DOHH2 (cell line): ENCODE measurements around the gene PRPF8.

Experiments
- H3F3A ChIP-seq: fragments of 200-600 bp; sonication (generic), shearing (Covaris generic); 2 replicates; pipeline ENCODE4 v1.6.0; 2016; ENCODE audit warnings: antibody characterized with exemption, mild to moderate bottlenecking; ENCODE audit not compliant: control insufficient read depth, insufficient read depth
- H3K27ac ChIP-seq: fragments of 200-600 bp; sonication (generic); 2 replicates; pipeline ENCODE4 v1.5.1; 2014; ENCODE audit warnings: low read depth, mild to moderate bottlenecking, low read length, moderate library complexity
- H3K27me3 ChIP-seq: fragments of 200-600 bp; sonication (generic); 2 replicates; pipeline ENCODE4 v1.6.1; 2014; ENCODE audit warnings: mild to moderate bottlenecking, low read length, mixed read lengths; ENCODE audit not compliant: control insufficient read depth
- H3K36me3 ChIP-seq: fragments of 200-600 bp; sonication (generic); 2 replicates; pipeline ENCODE4 v1.6.1; 2014; ENCODE audit warnings: mild to moderate bottlenecking, low read length, moderate library complexity, mixed read lengths; ENCODE audit not compliant: control insufficient read depth
- H3K4me1 ChIP-seq: fragments of 200-600 bp; sonication (generic); 2 replicates; pipeline ENCODE4 v1.6.1; 2014; ENCODE audit warnings: mild to moderate bottlenecking, low read length, mixed read lengths; ENCODE audit not compliant: control insufficient read depth
- H3K4me2 ChIP-seq: fragments of 200-600 bp; sonication (generic); 2 replicates; pipeline ENCODE4 v1.6.0; 2014; ENCODE audit warnings: mild to moderate bottlenecking, low read length, moderate library complexity
- H3K4me3 ChIP-seq: fragments of 200-600 bp; sonication (generic); 2 replicates; pipeline ENCODE4 v1.5.1; 2014; ENCODE audit warnings: mild to moderate bottlenecking, low read length, mixed read lengths
- H3K79me2 ChIP-seq: fragments of 200-600 bp; sonication (generic); 2 replicates; pipeline ENCODE4 v1.6.1; 2014; ENCODE audit warnings: mild to moderate bottlenecking, low read length, mixed read lengths; ENCODE audit not compliant: control insufficient read depth
- H3K9me2 ChIP-seq: fragments of 200-600 bp; sonication (generic); replicated peaks from 2 replicates; pipeline ENCODE4 v1.6.1; 2014; ENCODE audit warnings: mild to moderate bottlenecking, low read length, mixed read lengths; ENCODE audit not compliant: control insufficient read depth
- H3K9me3 ChIP-seq: fragments of 200-600 bp; sonication (generic); 2 replicates; pipeline ENCODE4 v1.6.1; 2014; ENCODE audit warnings: antibody characterized with exemption, low read length, mixed read lengths; ENCODE audit not compliant: control insufficient read depth, insufficient read depth
- H4K20me1 ChIP-seq: fragments of 200-600 bp; sonication (generic); 2 replicates; pipeline ENCODE4 v1.6.0; 2014; ENCODE audit warnings: low read depth, mild to moderate bottlenecking, antibody characterized with exemption, low read length, moderate library complexity; ENCODE audit not compliant: control insufficient read depth, insufficient read depth
- CTCF ChIP-seq: fragments of 200-600 bp; sonication (generic); IDR thresholded peaks from one replicate; pipeline ENCODE4 v1.5.1; 2014; ENCODE audit warnings: antibody characterized with exemption, mild to moderate bottlenecking, low read depth, low read length; ENCODE audit not compliant: poor library complexity, severe bottlenecking
- EZH2phosphoT487 ChIP-seq: fragments of 200-600 bp; sonication (generic); IDR thresholded peaks from 2 replicates; pipeline ENCODE4 v1.6.1; 2017; ENCODE audit warnings: borderline replicate concordance, mild to moderate bottlenecking, antibody characterized with exemption, low read length, moderate library complexity, mixed read lengths

The PRPF8 gene

GRCh38 chr17:1732241-1732832 lies 47.7 kb upstream of the PRPF8 start:
- Histone ChIP-seq H3K79me2 (peaks cover 52% of the 10 kb centered on the region), H3K4me2 (peak overlapping the region; percentile 98), H3K9me3 (no peaks in the 10 kb centered on the region), H3K27ac (peak overlapping the region; percentile 99), H3K36me3 (peaks cover 58% of the 10 kb centered on the region), H3K27me3 (no peaks in the 10 kb centered on the region), H4K20me1 (no peaks in the 10 kb centered on the region), H3K9me2 (no peaks in the 10 kb centered on the region), H3K4me1 (peaks cover 97% of the 10 kb centered on the region), H3F3A (peaks cover 23% of the 10 kb centered on the region), H3K4me3 (peak overlapping the region; percentile 77)
- TF ChIP-seq CTCF (no peak), EZH2phosphoT487 (no peak)

GRCh38 chr17:1731194-1731506 lies 46.5 kb upstream of the PRPF8 start:
- H3K36me3 ChIP-seq = peaks cover 62% of the 10 kb centered on the region
- no peaks in the 10 kb centered on the region for H3K9me2 ChIP-seq
- H4K20me1 ChIP-seq = no peaks in the 10 kb centered on the region
- peak overlapping the region; percentile 99 for H3K27ac ChIP-seq
- peak overlapping the region; percentile 68; the same call in 1 of the 2 replicates for H3K4me3 ChIP-seq
- no peaks in the 10 kb centered on the region for H3K9me3 ChIP-seq
- peaks cover 97% of the 10 kb centered on the region for H3K4me1 ChIP-seq
- H3F3A ChIP-seq = peaks cover 23% of the 10 kb centered on the region
- no peak for TF ChIP-seq EZH2phosphoT487
- TF ChIP-seq CTCF = no peak
- H3K79me2 ChIP-seq = peaks cover 63% of the 10 kb centered on the region
- no peaks in the 10 kb centered on the region for H3K27me3 ChIP-seq
- peak overlapping the region; percentile 61 for H3K4me2 ChIP-seq

GRCh38 chr17:1730326-1731193 lies 45.9 kb upstream of the PRPF8 start:
- Histone ChIP-seq H3F3A (peaks cover 23% of the 10 kb centered on the region), H3K4me2 (peak overlapping the region; percentile 61), H3K27ac (peak overlapping the region; percentile 99), H3K27me3 (no peaks in the 10 kb centered on the region), H3K36me3 (peaks cover 64% of the 10 kb centered on the region), H3K79me2 (peaks cover 67% of the 10 kb centered on the region), H3K4me3 (peak overlapping the region; percentile 68), H3K9me2 (no peaks in the 10 kb centered on the region), H3K9me3 (no peaks in the 10 kb centered on the region), H4K20me1 (no peaks in the 10 kb centered on the region), H3K4me1 (peaks cover 97% of the 10 kb centered on the region)
- TF ChIP-seq CTCF = no peak
- TF ChIP-seq EZH2phosphoT487 = no peak
